GM23338 (cell line): Measurements from ENCODE around the gene SORT1. TPM values are rescaled to one million over a fixed set of nuclear protein-coding genes. Genes with fewer than 3 reads are reported as not detected.

Experiments
- ATAC-seq: fragments of 200-7000 bp; cut with Tn5 transposase; 3 replicates; pipeline ENCODE4 v1.9.1; 2020
- DNase-seq: peaks from one replicate; pipeline ENCODE4 v3.0.0-alpha.2; 2015; ENCODE audit warnings: low spot score
- H2AFZ ChIP-seq: fragments of 200-600 bp; sonication (generic); 2 replicates; pipeline ENCODE4 v1.8.0; 2016; ENCODE audit warnings: antibody characterized with exemption, mild to moderate bottlenecking, moderate library complexity
- H3F3A ChIP-seq: fragments of 200-600 bp; sonication (generic); replicated peaks from 2 replicates; pipeline ENCODE4 v1.8.0; 2017; ENCODE audit warnings: antibody characterized with exemption, mixed run types, low read depth
- H3K27ac ChIP-seq: fragments of 200-600 bp; sonication (generic); 2 replicates; pipeline ENCODE4 v1.6.1; 2016; ENCODE audit warnings: low read depth
- H3K27me3 ChIP-seq: fragments of 200-600 bp; sonication (generic); 2 replicates; pipeline ENCODE4 v1.8.0; 2016; ENCODE audit warnings: mild to moderate bottlenecking, mixed run types, moderate library complexity; ENCODE audit not compliant: insufficient read depth
- H3K36me3 ChIP-seq: fragments of 200-600 bp; sonication (generic); 2 replicates; pipeline ENCODE4 v1.8.0; 2016; ENCODE audit warnings: mild to moderate bottlenecking; ENCODE audit not compliant: insufficient read depth
- H3K4me1 ChIP-seq: fragments of 200-600 bp; sonication (generic); 2 replicates; pipeline ENCODE4 v1.8.0; 2016; ENCODE audit warnings: mild to moderate bottlenecking, moderate library complexity; ENCODE audit not compliant: insufficient read depth
- H3K4me2 ChIP-seq: fragments of 200-600 bp; sonication (generic); 2 replicates; pipeline ENCODE4 v1.7.1; 2017; ENCODE audit warnings: mixed run types
- H3K4me3 ChIP-seq: fragments of 200-600 bp; sonication (generic); 2 replicates; pipeline ENCODE4 v1.6.1; 2016; ENCODE audit warnings: mixed run types
- H3K79me2 ChIP-seq: fragments of 200-600 bp; sonication (generic); replicated peaks from 2 replicates; pipeline ENCODE4 v1.8.0; 2017; ENCODE audit warnings: mild to moderate bottlenecking; ENCODE audit not compliant: insufficient read depth
- H3K9me2 ChIP-seq: fragments of 200-600 bp; sonication (generic); 2 replicates; pipeline ENCODE4 v1.8.0; 2017; ENCODE audit not compliant: insufficient read depth
- H4K20me1 ChIP-seq: fragments of 200-600 bp; sonication (generic); replicated peaks from 2 replicates; pipeline ENCODE4 v1.8.0; 2017; ENCODE audit warnings: mild to moderate bottlenecking; ENCODE audit not compliant: insufficient read depth
- H3K27ac Mint-ChIP-seq: 2 replicates; pipeline ENCODE4 v1.8.0; 2020; ENCODE audit warnings: inconsistent platforms, mild to moderate bottlenecking, moderate library complexity, mixed read lengths
- H3K27me3 Mint-ChIP-seq: 3 replicates; pipeline ENCODE4 v1.8.0; 2022; ENCODE audit warnings: low read depth, mild to moderate bottlenecking, moderate library complexity, mixed read lengths, inconsistent platforms; ENCODE audit not compliant: insufficient read depth, poor library complexity
- H3K36me3 Mint-ChIP-seq: 3 replicates; pipeline ENCODE4 v1.8.0; 2021; ENCODE audit warnings: low read depth, mild to moderate bottlenecking, inconsistent platforms, moderate library complexity, mixed read lengths
- H3K4me1 Mint-ChIP-seq: 3 replicates; pipeline ENCODE4 v1.8.0; 2020; ENCODE audit warnings: mild to moderate bottlenecking, inconsistent platforms, mixed read lengths
- H3K4me3 Mint-ChIP-seq: 3 replicates; pipeline ENCODE4 v1.8.0; 2021; ENCODE audit warnings: moderate library complexity, mild to moderate bottlenecking, inconsistent platforms, mixed read lengths
- H3K9me3 Mint-ChIP-seq: 3 replicates; pipeline ENCODE4 v1.8.0; 2020; ENCODE audit warnings: moderate library complexity, mild to moderate bottlenecking, inconsistent platforms, mixed read lengths
- CTCF ChIP-seq, 2 experiments: fragments of 200-600 bp in 1 of 2; sonication (generic) in 1 of 2; conservative IDR thresholded peaks; 2 replicates each; pipeline versions ENCODE4 v1.5.1 to v1.6.1; 2016 to 2017; ENCODE audit warnings: antibody characterized with exemption in 2 of 2, low read depth in 2 of 2, mild to moderate bottlenecking in 2 of 2, moderate library complexity in 1 of 2
- EZH2 ChIP-seq: fragments of 200-600 bp; sonication (generic); IDR thresholded peaks from one replicate; pipeline ENCODE4 v1.8.0; 2017; ENCODE audit warnings: antibody characterized with exemption, mild to moderate bottlenecking, low read depth; ENCODE audit not compliant: unreplicated experiment
- NANOG ChIP-seq: IDR thresholded peaks from 2 replicates; pipeline ENCODE4 v1.6.1; 2016; ENCODE audit warnings: antibody characterized with exemption, borderline replicate concordance
- STAT1 ChIP-seq: IDR thresholded peaks from one replicate; pipeline ENCODE4 v1.6.1; 2016; ENCODE audit warnings: antibody characterized with exemption; ENCODE audit not compliant: unreplicated experiment
- ZNF331 ChIP-seq: fragments of 250-450 bp; sonication (Bioruptor Pico); IDR thresholded peaks from 2 replicates; pipeline ENCODE4 v1.5.0; 2020; ENCODE audit warnings: low read depth, mild to moderate bottlenecking, moderate library complexity
- ZNF462 ChIP-seq: fragments of 250-450 bp; sonication (Bioruptor Pico); IDR thresholded peaks from 2 replicates; pipeline ENCODE4 v1.5.0; 2020; ENCODE audit warnings: mild to moderate bottlenecking, moderate library complexity
- polyA plus RNA-seq: library from polyadenylated mRNA; unstranded; fragments of >200 nt; fragmentation: Nextera tagmentation; extraction: Ambion mirVana; gene quantifications from 2 replicates; pipeline ENCODE4 v1.2.1, GENCODE V29; 2016
- total RNA-seq: library from RNA; depleted of rRNA; stranded (reverse); fragments of >200 nt; shearing (Covaris generic); gene quantifications from 2 replicates; pipeline ENCODE4 v1.2.3, GENCODE V29; 2014

Gene SORT1
- total and polyA plus RNA-seq, 2 experiments from 2014 or later: 10.9 to 55.4 TPM

GRCh38 chr1:109386054-109386717 lies 11.5 kb downstream of the SORT1 start (continued):
- no peak for TF ChIP-seq ZNF462 (CRISPR knock-in tag)

GRCh38 chr1:109385417-109385816 lies 12.3 kb downstream of the SORT1 start:
- H3F3A ChIP-seq: no peaks in the 10 kb centered on the region
- H3K4me1 Mint-ChIP-seq: peaks cover 34% of the 10 kb centered on the region
- no peaks in the 10 kb centered on the region for H3K9me3 Mint-ChIP-seq
- no peaks in the 10 kb centered on the region for H3K36me3 ChIP-seq
- H3K36me3 Mint-ChIP-seq: peaks cover 7% of the 10 kb centered on the region; the same call in 2 of the 3 replicates
- H3K27ac ChIP-seq: no peak overlapping the region
- peaks cover 5% of the 10 kb centered on the region; the same call in 1 of the 2 replicates for H4K20me1 ChIP-seq
- ATAC-seq: no peak
- H2AFZ ChIP-seq: no peak overlapping the region
- no peaks in the 10 kb centered on the region for H3K9me2 ChIP-seq
- no peaks in the 10 kb centered on the region for H3K27me3 Mint-ChIP-seq
- no peak overlapping the region for H3K4me2 ChIP-seq
- H3K4me1 ChIP-seq: peaks cover 33% of the 10 kb centered on the region
- no peak overlapping the region for H3K27ac Mint-ChIP-seq
- H3K4me3 Mint-ChIP-seq: no peak overlapping the region
- no peak for DNase-seq
- TF ChIP-seq NANOG (no peak), STAT1 (no peak), ZNF462 (CRISPR knock-in tag) (no peak), EZH2 (no peak), CTCF (conservative IDR thresholded peaks at IDR 0.05; ENCODE audit: low read depth in 2 of 2) (no peak), ZNF331 (CRISPR knock-in tag) (no peak)
- no peaks in the 10 kb centered on the region for H3K27me3 ChIP-seq
- H3K79me2 ChIP-seq: peaks cover 91% of the 10 kb centered on the region
- no peak overlapping the region for H3K4me3 ChIP-seq
